Stimulated activated naive CD4-positive, alpha-beta T cell treated with Interleukin-2 at 50 U/mL for 16 hours (primary cell): Measurements from ENCODE around the gene RNU7-1.
A peak's percentile ranks its signal among the peaks of the same experiment; 100 is the strongest.

Source experiments
- DNase-seq: peaks from one replicate; lab custom pipeline; 2025; lab: John Stamatoyannopoulos, UW

The RNU7-1 gene

GRCh38 chr12:6917491-6918231 is 26.0 kb upstream of the RNU7-1 start:
- DNase-seq: no peak

- DNase-seq: no peak
Measured at GRCh38 chr12:6919588-6919987, 24.0 kb upstream of the RNU7-1 start.

- DNase-seq: no peak
Measured at GRCh38 chr12:6921539-6921938, 22.1 kb upstream of the RNU7-1 start.

GRCh38 chr12:6921996-6922946 is 21.3 kb upstream of the RNU7-1 start:
- DNase-seq: no peak

GRCh38 chr12:6923003-6923732 is 20.4 kb upstream of the RNU7-1 start:
- no peak for DNase-seq

- DNase-seq: no peak
Measured at GRCh38 chr12:6923851-6924250, 19.8 kb upstream of the RNU7-1 start.

GRCh38 chr12:6925239-6925539 is 18.4 kb upstream of the RNU7-1 start:
- no peak for DNase-seq

- DNase-seq: no peak
Measured at GRCh38 chr12:6925540-6926279, 17.9 kb upstream of the RNU7-1 start.

GRCh38 chr12:6927379-6928021 is 16.1 kb upstream of the RNU7-1 start, which contains the start of gene ATN1:
TSS of gene ATN1 (plus strand) at chr12:6927959. CDS start at chr12:6934002, 6,043 bp downstream.
- DNase-seq: peak; percentile 58

GRCh38 chr12:6928022-6928702 is 15.5 kb upstream of the RNU7-1 start:
- DNase-seq: no peak

- no peak for DNase-seq
Measured at GRCh38 chr12:6928703-6929407, 14.8 kb upstream of the RNU7-1 start.

GRCh38 chr12:6929466-6930452 is 13.9 kb upstream of the RNU7-1 start:
- no peak for DNase-seq

GRCh38 chr12:6932766-6933165 is 10.8 kb upstream of the RNU7-1 start:
- DNase-seq: no peak

GRCh38 chr12:6934110-6934509 is 9.5 kb upstream of the RNU7-1 start:
- DNase-seq: no peak

GRCh38 chr12:6935371-6936193 is 8.0 kb upstream of the RNU7-1 start:
- DNase-seq: no peak

GRCh38 chr12:6936194-6936635 is 7.4 kb upstream of the RNU7-1 start:
- DNase-seq: no peak

GRCh38 chr12:6936636-6937480 is 6.8 kb upstream of the RNU7-1 start:
- peak; percentile 63 for DNase-seq
